Motor neuron (in vitro differentiated cells): ENCODE data around the gene MRPL58. TPM values are rescaled to one million over a fixed set of nuclear protein-coding genes. Genes with fewer than 3 reads are reported as not detected.

Experiments used
- ATAC-seq, 8 experiments: fragments of 200-7000 bp; cut with Tn5 transposase; replicated peaks in 6 of 8; 2 replicates each; pipeline ENCODE4 v1.8.0; 2021; ENCODE audit warnings: mild to moderate bottlenecking in 8 of 8, moderate library complexity in 8 of 8
- H3K27ac ChIP-seq, 2 donors: fragments of 250-450 bp; sonication (Bioruptor Pico); 2 replicates each; pipeline ENCODE4 v1.9.0; 2021; ENCODE audit warnings: antibody characterized with exemption in 2 of 2, mild to moderate bottlenecking in 2 of 2, moderate library complexity in 1 of 2
- H3K4me1 ChIP-seq, 2 donors: fragments of 250-450 bp; sonication (Bioruptor Pico); replicated peaks in 1 of 2; 2 replicates each; pipeline ENCODE4 v1.6.1; 2021; ENCODE audit warnings: antibody characterized with exemption in 2 of 2, mild to moderate bottlenecking in 2 of 2, moderate library complexity in 1 of 2
- H3K4me3 ChIP-seq, 5 donors: fragments of 250-450 bp; sonication (Bioruptor Pico); 2 replicates each; pipeline ENCODE4 v1.9.0; 2021; ENCODE audit warnings: antibody characterized with exemption in 5 of 5, mild to moderate bottlenecking in 5 of 5, moderate library complexity in 4 of 5
- WGBS, 10 experiments: fragments of 450-650 bp; shearing (Covaris generic); methylation state at CpG; one replicate each; pipeline ENCODE4 v1.0.0; 2022; 5-methylcytosine and 5-hydroxymethylcytosine counted together
- in situ Hi-C, 9 experiments: fragments of 400-800 bp; cut with MboI; loops; one replicate each; pipeline ENCODE4 v1.15.0; 2021; ENCODE audit warnings: low sequenced_read_pairs in 9 of 9, low pct_unique_long_range_greater_than_20kb in 2 of 9; ENCODE audit not compliant: unreplicated experiment in 9 of 9
- total RNA-seq, 8 experiments: library from RNA; unstranded; fragments of 300-600 nt; gene quantifications; 2 replicates each; pipeline versions ENCODE4 v1.2.3 to v1.2.4, GENCODE V29; 2022

MRPL58 gene
- total RNA-seq, 8 experiments from 2014 or later = 27.6 to 52.5 (median 34.8) TPM

GRCh38 chr17:75063626-75064025 is 51.2 kb downstream of the MRPL58 start:
- 80 to 100% (median 92%) methylated on average over 1 to 2 of the region's 3 CpGs; no CpG with 5 or more reads in 5 of the 10 experiments for WGBS, 10 experiments
- in situ Hi-C loops = no loop called here
- Histone ChIP-seq H3K27ac (no peak overlapping the region), H3K4me1 (no peaks in the 10 kb centered on the region), H3K4me3 (no peak overlapping the region)
- ATAC-seq = no peak

- in situ Hi-C loops = no loop called here
- no peak for ATAC-seq
- Histone ChIP-seq H3K4me1 (no peaks in the 10 kb centered on the region), H3K4me3 (no peak overlapping the region), H3K27ac (no peak overlapping the region)
- 90 to 100% methylated on average over 1 to 2 of the region's 11 CpGs; no CpG with 5 or more reads in 8 of the 10 experiments for WGBS, 10 experiments
Measured at GRCh38 chr17:75064040-75064439, 51.6 kb downstream of the MRPL58 start.

- 73 to 100% (median 96%) methylated on average over 1 to 7 of the region's 8 CpGs; no CpG with 5 or more reads in 4 of the 10 experiments for WGBS, 10 experiments
- Histone ChIP-seq H3K4me3 (no peak overlapping the region), H3K4me1 (no peaks in the 10 kb centered on the region), H3K27ac (no peak overlapping the region)
- in situ Hi-C loops = no loop called here
- no peak for ATAC-seq
Measured at GRCh38 chr17:75064460-75064859, 52.0 kb downstream of the MRPL58 start.

- no peak for ATAC-seq
- Histone ChIP-seq H3K27ac (no peak overlapping the region), H3K4me3 (no peak overlapping the region), H3K4me1 (no peaks in the 10 kb centered on the region)
- 60 to 98% (median 93%) methylated on average over 1 to 11 of the region's 18 CpGs; no CpG with 5 or more reads in 2 of the 10 experiments for WGBS, 10 experiments
- in situ Hi-C loops = no loop called here
Measured at GRCh38 chr17:75064867-75065561, 52.5 kb downstream of the MRPL58 start.

GRCh38 chr17:75065562-75066151 is 53.2 kb downstream of the MRPL58 start:
- in situ Hi-C loops = no loop called here
- no peak for ATAC-seq
- 0 to 100% (median 68%) methylated on average over 1 to 4 of the region's 6 CpGs; no CpG with 5 or more reads in 1 of the 10 experiments for WGBS, 10 experiments

GRCh38 chr17:75067856-75068255 is 55.4 kb downstream of the MRPL58 start:
- Histone ChIP-seq H3K4me1 (no peaks in the 10 kb centered on the region), H3K27ac (no peak overlapping the region), H3K4me3 (no peak overlapping the region)
- in situ Hi-C loops = no loop called here
- ATAC-seq = no peak
- WGBS, 10 experiments = 28 to 80% (median 40%) methylated on average over 1 to 2 of the region's 4 CpGs; no CpG with 5 or more reads in 5 of the 10 experiments

More at GRCh38 chr17:75065562-75066151, 53.2 kb downstream of the MRPL58 start:
- H3K4me3 ChIP-seq = no peak overlapping the region
- no peak overlapping the region for H3K27ac ChIP-seq
- no peaks in the 10 kb centered on the region for H3K4me1 ChIP-seq

- Histone ChIP-seq H3K4me1 (peaks cover 5 to 6% of the 10 kb centered on the region in 2 donors), H3K4me3 (no peak overlapping the region), H3K27ac (no peak overlapping the region)
- WGBS, 10 experiments = 40 to 91% (median 72%) methylated on average over 1 to 7 of the region's 8 CpGs; no CpG with 5 or more reads in 1 of the 10 experiments
- in situ Hi-C loops = no loop called here
- ATAC-seq = no peak
Measured at GRCh38 chr17:75068750-75069149, 56.3 kb downstream of the MRPL58 start.

GRCh38 chr17:75069783-75070182 is 57.3 kb downstream of the MRPL58 start:
- H3K4me1 ChIP-seq = peaks cover 8% of the 10 kb centered on the region in 2 donors
- WGBS, 10 experiments = 61 to 100% (median 71%) methylated on average over 1 to 2 of the region's 2 CpGs; no CpG with 5 or more reads in 5 of the 10 experiments
- peak in 3 of 8 experiments; percentile 22 to 63 (median 49) for ATAC-seq
- in situ Hi-C loops = no loop called here
- no peak overlapping the region for H3K4me3 ChIP-seq
- H3K27ac ChIP-seq = no peak overlapping the region

Other genes starting within 250 kb of the MRPL58 start
- 10 to 100 TPM; 41.6 to 97.1 (median 46.2) TPM for gene NAT9, start 236.3 kb upstream of the MRPL58 start, total RNA-seq
- 1 to 10 TPM in 1 of 8 experiments, under 1 TPM in 7; 0.15 to 1.0 (median 0.30) TPM for gene GRIN2C, start 152.8 kb upstream of the MRPL58 start, total RNA-seq
- gene FDXR, start 139.7 kb upstream of the MRPL58 start, total RNA-seq = 10 to 100 TPM in 5 of 8 experiments, 1 to 10 TPM in 3; 7.7 to 80.4 (median 16.6) TPM
- gene FADS6, start 119.0 kb upstream of the MRPL58 start, total RNA-seq = under 1 TPM in 6 of 8 experiments, not detected in 2; 0.11 to 0.85 (median 0.25) TPM
- gene USH1G, start 89.4 kb upstream of the MRPL58 start, total RNA-seq = under 1 TPM in 6 of 8 experiments, not detected in 2; 0.11 to 0.76 (median 0.20) TPM
- under 1 TPM in 3 of 8 experiments, not detected in 5; 0.15 to 0.71 (median 0.21) TPM for gene OTOP2, start 88.4 kb upstream of the MRPL58 start, total RNA-seq
- gene OTOP3, start 76.8 kb upstream of the MRPL58 start, total RNA-seq = under 1 TPM in 3 of 8 experiments, not detected in 5; 0.10 to 0.38 (median 0.11) TPM
- gene HID1, start 39.9 kb upstream of the MRPL58 start, total RNA-seq = 10 to 100 TPM in 5 of 8 experiments, 1 to 10 TPM in 2, under 1 TPM in 1; 0.36 to 16.8 (median 12.3) TPM
- 10 to 100 TPM in 6 of 8 experiments, 1 to 10 TPM in 2; 8.1 to 18.0 (median 13.6) TPM for gene CDR2L, start 25.0 kb upstream of the MRPL58 start, total RNA-seq
- 100 to 1,000 TPM; 282 to 662 (median 376) TPM for gene ATP5PD, start 34.3 kb downstream of the MRPL58 start, total RNA-seq
- gene KCTD2, start 34.6 kb downstream of the MRPL58 start, total RNA-seq = 10 to 100 TPM; 13.2 to 41.6 (median 30.6) TPM
- 10 to 100 TPM in 2 of 8 experiments, 1 to 10 TPM in 1, under 1 TPM in 2, not detected in 3; 0.09 to 16.6 (median 5.0) TPM for gene SLC16A5, start 75.3 kb downstream of the MRPL58 start, total RNA-seq
- 10 to 100 TPM in 2 of 8 experiments, 1 to 10 TPM in 6; 3.7 to 11.3 (median 6.1) TPM for gene ARMC7, start 97.3 kb downstream of the MRPL58 start, total RNA-seq
- gene NT5C, start 119.1 kb downstream of the MRPL58 start, total RNA-seq = 10 to 100 TPM; 30.0 to 86.8 (median 41.9) TPM
- gene JPT1, start 141.8 kb downstream of the MRPL58 start, total RNA-seq = 100 to 1,000 TPM in 7 of 8 experiments, 10 to 100 TPM in 1; 95.0 to 664 (median 275) TPM
- 100 to 1,000 TPM; 114 to 263 (median 169) TPM for gene SUMO2, start 170.3 kb downstream of the MRPL58 start, total RNA-seq
- gene NUP85, start 193.0 kb downstream of the MRPL58 start, total RNA-seq = 10 to 100 TPM; 16.0 to 69.3 (median 21.0) TPM
- 10 to 100 TPM; 13.0 to 39.2 (median 18.9) TPM for gene GGA3, start 248.9 kb downstream of the MRPL58 start, total RNA-seq
- 100 to 1,000 TPM in 1 of 8 experiments, 10 to 100 TPM in 7; 48.2 to 108 (median 78.7) TPM for gene MRPS7, start 249.2 kb downstream of the MRPL58 start, total RNA-seq